ENCODE data around the gene PSMC3IP. TPM values are rescaled to one million over a fixed set of nuclear protein-coding genes. Genes with fewer than 3 reads are reported as not detected.

PSMC3IP gene
- total and polyA plus RNA-seq, 2 of the 4 experiments (the other 2 are of a cell fraction): 5.6 to 9.8 TPM

- peaks cover 12% of the 10 kb centered on the region; the same call in 1 of the 2 replicates for H4K20me1 ChIP-seq (ENCODE audit: insufficient read depth, low read length)
- no peak overlapping the region for H4K91ac ChIP-seq (ENCODE audit: insufficient read depth, low read depth, low read length)
- H3K79me1 ChIP-seq (ENCODE audit: low read depth in 1 of 2, low read length in 2 of 2): peaks cover 4 to 29% of the 10 kb centered on the region in 2 experiments; a peak in 3 of 4 replicates
- H3K27ac ChIP-seq (ENCODE audit: insufficient read depth, low read length): no peak overlapping the region
- H3K18ac ChIP-seq (ENCODE audit: low read depth, low read length): no peak overlapping the region
- H2BK20ac ChIP-seq (ENCODE audit: low read depth, low read length): no peak overlapping the region
- no peak overlapping the region for H3K14ac ChIP-seq (replicated peaks; ENCODE audit: low read depth, low read length)
- in situ Hi-C loops (cut with MboI; ENCODE audit: low sequenced_read_pairs): no loop called here
- no peak overlapping the region for H3K9ac ChIP-seq (ENCODE audit: low read depth, low read length)
- H4K5ac ChIP-seq (ENCODE audit: low read depth, low read length): no peak overlapping the region
- DNase-seq (no peak), ATAC-seq (ENCODE audit: low read depth) (no peak)
- no peak overlapping the region for H2AFZ ChIP-seq (replicated peaks; ENCODE audit: low read length, poor library complexity)
- H3K27me3 ChIP-seq (ENCODE audit: control insufficient read depth, insufficient read depth, low read length): no peaks in the 10 kb centered on the region
- no peaks in the 10 kb centered on the region for H3K4me1 ChIP-seq (ENCODE audit: control insufficient read depth, insufficient read depth, low read length)
- no peak overlapping the region for H3K4me3 ChIP-seq (ENCODE audit: insufficient read depth, low read depth, low read length)
- WGBS, 2 experiments (ENCODE audit: extremely low coverage in 2 of 2, insufficient read length in 1 of 2): no CpG with 5 or more reads among the region's 2 CpGs
- no peak overlapping the region for H4K8ac ChIP-seq (ENCODE audit: low read depth in 2 of 2, low read length in 2 of 2)
- H3K36me3 ChIP-seq (ENCODE audit: control insufficient read depth, insufficient read depth, low read length): peaks cover 43% of the 10 kb centered on the region
- ChIA-PET POLR2A (ENCODE audit: unreplicated experiment) (no interaction called here), CTCF (interaction anchor here (0.6 kb wide), 1 partner anchor 23 kb away, joined by 4 read pairs; no protein-coding TSS in a partner anchor)
- no peak overlapping the region for H2AK5ac ChIP-seq (ENCODE audit: low read depth, low read length)
- H3K4ac ChIP-seq (ENCODE audit: low read depth, low read length): no peak overlapping the region
- no peak overlapping the region for H3K56ac ChIP-seq (ENCODE audit: extremely low read depth, insufficient read depth, low read length)
- H2BK120ac ChIP-seq (ENCODE audit: low read depth, low read length): no peak overlapping the region
- dilution Hi-C loops (cut with HindIII; ENCODE audit: low sequenced_read_pairs, unreplicated experiment): no loop called here
- H2AK9ac ChIP-seq (replicated peaks; ENCODE audit: low read depth, low read length, poor library complexity): no peak overlapping the region
- BruUV-seq (replicated peaks): no TSS peak
- no peak for TF ChIP-seq MXI1 (IDR thresholded peaks at IDR 0.05; ENCODE audit: borderline replicate concordance, low read depth, low read length)
- no peak for TF ChIP-seq RCOR1 (IDR thresholded peaks at IDR 0.05; ENCODE audit: insufficient replicate concordance, low read length)
- intact Hi-C loops (cut with micrococcal nuclease): no loop called here
- no peak overlapping the region for H2BK15ac ChIP-seq (ENCODE audit: low read depth, low read length)
- no peak overlapping the region for H3K23ac ChIP-seq (ENCODE audit: low read depth, low read length)
- no peak overlapping the region for H3K4me2 ChIP-seq (ENCODE audit: low read depth, low read length)
- H3K9me3 ChIP-seq (ENCODE audit: control insufficient read depth, insufficient read depth, low read length): no peaks in the 10 kb centered on the region
- no peaks in the 10 kb centered on the region; the same call in 1 of the 2 replicates for H3K9me1 ChIP-seq (ENCODE audit: insufficient read depth, low read length)
- H2BK5ac ChIP-seq (ENCODE audit: low read depth, low read length, poor library complexity, severe bottlenecking): no peak overlapping the region
Observed at GRCh38 chr17:42590886-42591285, 13.4 kb upstream of the PSMC3IP start.
